SKM-1 treated with dmso at 0.1 percent for 144 hours (cell line): ENCODE results near the gene WDR86.

Experiments used
- DNase-seq: peaks from one replicate; lab custom pipeline; 2025; ENCODE audit not compliant: unreplicated experiment; lab: John Stamatoyannopoulos, UW

WDR86 gene

GRCh38 chr7:151393031-151393977 is 16.5 kb downstream of the WDR86 start:
- DNase-seq, result no peak

DNA sequence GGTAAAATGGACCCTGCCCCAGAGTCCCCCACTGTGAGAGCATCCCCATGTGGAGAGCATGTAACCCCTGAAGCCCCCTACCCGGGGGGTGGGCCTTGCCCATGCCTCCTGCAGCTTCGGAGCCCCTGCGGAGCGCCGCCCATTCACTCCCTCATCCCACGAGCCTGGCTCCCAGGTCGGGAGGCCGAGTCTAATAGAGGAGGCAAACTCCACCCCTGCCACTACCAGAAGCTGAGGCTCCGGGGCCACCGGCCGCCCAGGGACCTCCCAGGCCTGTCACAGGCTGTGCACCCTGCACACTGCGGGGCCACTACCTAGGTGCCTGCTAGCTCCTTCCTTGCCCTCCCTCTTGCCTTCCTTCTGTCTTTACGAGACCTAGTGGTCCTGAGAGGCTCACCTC is 17.4 kb downstream of the WDR86 start:
- no peak for DNase-seq

GRCh38 chr7:151392002-151392401 is 17.8 kb downstream of the WDR86 start:
- no peak for DNase-seq

DNA sequence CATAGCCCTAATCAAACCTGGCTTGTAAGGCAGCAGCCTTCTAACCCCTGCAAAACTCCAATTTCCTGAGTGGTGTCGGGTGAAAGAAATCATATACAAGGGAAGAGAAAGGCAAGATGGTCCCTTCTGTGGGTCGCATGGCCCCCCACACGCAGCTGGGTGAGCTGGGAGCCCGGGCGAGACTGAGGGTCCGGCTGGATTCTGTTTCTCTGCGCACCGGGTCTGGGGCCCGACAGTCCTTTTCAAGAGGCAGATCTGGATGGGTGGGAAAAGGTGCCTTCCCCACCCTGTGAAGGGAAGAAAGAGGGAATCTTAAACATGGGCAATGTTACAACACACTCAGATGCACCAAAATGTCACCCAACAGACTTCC is 18.5 kb downstream of the WDR86 start:
- DNase-seq, result no peak

DNA sequence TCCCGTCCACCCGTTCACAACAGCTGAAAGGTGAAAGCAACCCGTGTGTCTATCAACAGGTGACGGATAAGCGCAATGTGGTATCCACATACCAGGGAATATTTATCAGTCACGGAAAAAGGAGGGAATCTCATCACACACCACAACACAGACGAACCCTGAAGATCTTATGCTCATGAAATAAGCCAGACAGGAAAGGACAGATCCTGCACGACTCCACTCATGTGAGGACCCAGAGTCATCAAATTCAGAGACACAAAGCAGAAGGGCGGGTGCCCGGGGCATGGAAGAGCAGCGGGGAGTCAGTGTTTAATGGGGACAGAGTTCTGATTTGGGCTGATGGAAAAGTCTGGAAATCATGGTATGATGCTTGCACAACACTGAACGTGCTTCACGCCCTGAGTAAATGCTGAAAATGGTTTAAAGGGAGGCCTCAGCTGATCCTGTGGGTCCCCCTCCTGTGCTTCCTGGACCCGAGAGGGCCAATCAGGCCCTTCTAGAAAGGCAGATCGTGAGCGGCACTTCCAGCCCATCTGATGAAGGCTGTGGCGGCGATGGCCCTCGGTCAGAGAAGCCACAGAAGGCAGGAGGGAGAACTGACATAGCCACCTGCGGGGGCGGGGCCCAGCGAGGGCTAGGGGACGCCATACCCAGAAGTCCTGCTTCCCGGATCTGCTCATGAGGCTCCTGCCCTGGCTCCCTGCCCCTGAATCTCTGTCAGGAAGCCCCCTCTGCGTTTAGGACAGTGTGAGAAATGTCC is 19.1 kb downstream of the WDR86 start:
- DNase-seq, result no peak

DNA sequence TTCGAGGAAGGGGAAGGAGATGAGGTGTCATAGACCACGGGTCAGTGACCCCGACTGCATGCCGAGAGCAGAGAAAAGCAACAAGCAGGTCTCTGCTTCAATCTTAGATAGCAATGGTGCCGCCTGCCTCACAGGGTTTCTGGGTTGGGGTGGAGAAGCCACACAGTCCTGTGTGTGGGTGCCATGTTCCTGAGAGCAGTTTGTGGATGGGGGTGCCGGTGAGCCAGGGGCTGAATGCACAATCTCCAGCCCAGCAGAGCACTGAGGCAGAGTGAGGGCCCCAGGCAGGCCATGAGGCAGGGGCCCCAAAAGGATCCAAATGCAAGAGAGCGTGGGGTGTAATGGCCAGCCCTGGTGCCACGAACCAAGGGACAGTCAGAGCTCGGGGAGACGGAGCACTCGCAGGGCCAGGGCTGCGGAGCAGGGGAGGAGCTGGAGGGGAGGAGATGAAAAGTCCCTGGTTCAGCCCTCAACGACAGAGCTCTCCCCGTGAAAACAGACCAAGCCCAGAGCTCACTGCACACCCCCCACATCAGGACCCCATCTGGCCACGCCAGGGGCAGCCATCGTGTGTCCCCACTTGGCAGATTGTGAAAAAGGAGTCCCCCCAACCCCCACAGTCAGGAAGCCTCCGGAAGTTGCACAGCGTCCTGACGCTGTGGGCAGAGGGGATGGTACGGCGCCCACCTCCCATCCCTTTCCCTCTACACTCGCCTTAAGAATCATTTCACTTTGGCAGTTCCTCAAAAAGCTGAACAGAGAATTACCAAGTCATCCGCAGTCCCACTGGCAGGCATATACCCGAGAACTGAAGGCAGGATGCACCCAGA is 19.9 kb downstream of the WDR86 start:
- no peak for DNase-seq

DNA sequence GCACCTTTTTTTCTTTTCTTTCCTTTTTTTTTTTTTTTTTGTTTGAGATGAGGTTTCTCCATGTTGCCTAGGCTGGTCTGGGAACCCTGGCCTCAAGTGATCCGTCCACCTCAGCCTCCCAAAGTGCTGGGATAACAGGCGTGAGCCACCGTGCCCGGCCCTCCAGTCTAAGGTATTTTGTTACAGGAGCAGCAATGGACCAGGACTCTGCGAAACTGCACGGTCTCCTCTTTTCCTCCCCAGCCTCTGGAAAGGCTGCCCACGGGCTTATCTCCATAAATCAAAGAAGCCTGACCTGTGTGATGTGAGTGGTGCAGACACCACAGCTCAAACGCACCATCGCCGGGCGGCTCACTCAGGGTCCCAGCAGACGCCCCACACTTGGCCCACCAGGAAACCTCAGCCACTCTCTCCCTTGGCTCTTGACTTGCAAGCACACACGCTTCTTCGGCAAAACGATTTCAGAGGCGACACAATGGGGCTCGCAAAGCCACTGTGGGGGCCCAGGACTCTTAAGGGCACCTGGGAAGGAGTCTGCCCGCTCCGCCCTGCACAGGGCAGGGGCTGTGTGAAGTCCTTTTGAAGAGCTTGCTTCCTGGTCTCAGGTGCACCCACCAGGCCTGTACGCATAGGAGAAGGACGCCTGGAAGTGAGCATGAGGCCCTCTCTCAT is 20.6 kb downstream of the WDR86 start:
- DNase-seq, result no peak

GRCh38 chr7:151388430-151388829 is 21.4 kb downstream of the WDR86 start:
- no peak for DNase-seq

- no peak for DNase-seq
Measured at GRCh38 chr7:151388007-151388297, 21.9 kb downstream of the WDR86 start.

- DNase-seq, result no peak
Measured at GRCh38 chr7:151387161-151388006, 22.5 kb downstream of the WDR86 start.

- DNase-seq, result no peak
Measured at GRCh38 chr7:151386301-151387160, 23.3 kb downstream of the WDR86 start.

DNA sequence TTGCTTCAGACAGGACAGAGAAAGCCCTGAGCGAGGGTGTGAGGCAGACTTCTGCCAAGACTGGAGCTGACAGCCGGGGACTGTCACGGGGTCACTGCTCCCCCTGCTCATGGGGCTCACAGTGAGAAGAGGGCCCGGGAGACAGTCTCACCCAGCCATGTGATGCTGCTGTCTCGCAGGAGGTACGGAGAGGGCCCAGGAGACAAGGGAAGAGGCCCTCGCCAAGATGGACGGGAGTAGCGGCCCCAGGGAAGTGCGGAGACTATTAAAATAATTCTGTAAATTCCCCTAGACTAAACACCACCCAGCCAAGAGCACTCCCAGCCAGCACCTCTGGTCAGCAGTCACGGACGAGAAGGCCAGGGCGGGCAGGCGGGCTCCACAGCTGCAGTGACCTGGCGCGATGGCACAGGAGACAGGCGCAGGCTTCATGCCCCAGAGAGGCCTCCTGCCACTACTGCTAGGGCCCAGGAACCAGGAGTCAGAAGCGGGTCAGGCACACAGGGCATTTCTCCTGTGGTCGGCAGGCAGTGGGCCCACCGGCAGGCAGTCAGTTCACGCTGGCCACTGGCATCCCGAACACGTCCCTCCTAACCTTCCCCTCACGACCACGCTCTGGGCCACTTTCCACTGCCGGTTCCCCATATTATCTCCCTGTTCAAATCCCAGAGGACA is 24.1 kb downstream of the WDR86 start:
- DNase-seq, result no peak

DNA sequence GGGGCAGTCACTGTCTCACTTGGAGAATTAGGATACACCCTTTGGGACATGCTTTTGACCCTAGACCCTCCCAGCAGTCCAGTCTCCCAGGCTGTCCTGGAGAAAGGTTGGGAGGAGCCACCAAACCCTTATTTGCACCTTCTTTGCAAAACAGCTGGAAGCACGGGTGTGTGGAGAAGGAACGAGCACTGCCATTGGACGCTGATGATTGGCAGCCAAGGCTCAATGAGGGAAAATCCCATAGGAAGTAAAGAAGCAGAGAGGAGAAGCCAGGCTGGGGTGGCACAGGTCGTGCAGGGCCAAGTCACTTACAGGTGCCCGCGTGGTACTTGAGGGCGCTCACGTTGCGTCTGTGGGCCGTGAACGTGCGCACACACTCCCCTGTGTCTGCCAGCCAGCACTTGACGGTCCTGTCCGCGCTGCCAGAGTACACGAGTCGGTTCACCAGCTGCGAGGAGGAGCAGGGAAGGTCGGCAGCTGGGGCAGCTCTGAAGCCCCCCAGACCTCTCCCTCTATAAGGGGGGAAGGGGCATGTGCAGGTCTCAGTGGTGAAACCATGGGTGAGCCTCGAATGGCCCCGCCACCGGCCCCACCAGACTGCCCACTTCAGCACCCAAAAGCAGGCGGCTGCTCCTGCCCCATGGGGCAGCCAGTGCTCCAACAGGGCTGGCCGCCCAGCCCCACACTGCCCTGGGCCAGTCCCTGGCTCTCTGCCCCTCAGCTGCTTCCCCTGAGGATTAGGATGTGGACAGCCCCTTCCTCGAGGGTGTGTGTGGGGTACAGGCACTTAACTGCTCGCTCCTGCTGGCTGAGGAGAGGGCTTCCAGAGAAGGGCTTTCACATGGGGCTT is 24.8 kb downstream of the WDR86 start:
- no peak for DNase-seq

- DNase-seq, result no peak
Measured at GRCh38 chr7:151384352-151384697, 25.5 kb downstream of the WDR86 start.

- DNase-seq, result no peak
Measured at GRCh38 chr7:151383638-151384351, 26.0 kb downstream of the WDR86 start.

DNA sequence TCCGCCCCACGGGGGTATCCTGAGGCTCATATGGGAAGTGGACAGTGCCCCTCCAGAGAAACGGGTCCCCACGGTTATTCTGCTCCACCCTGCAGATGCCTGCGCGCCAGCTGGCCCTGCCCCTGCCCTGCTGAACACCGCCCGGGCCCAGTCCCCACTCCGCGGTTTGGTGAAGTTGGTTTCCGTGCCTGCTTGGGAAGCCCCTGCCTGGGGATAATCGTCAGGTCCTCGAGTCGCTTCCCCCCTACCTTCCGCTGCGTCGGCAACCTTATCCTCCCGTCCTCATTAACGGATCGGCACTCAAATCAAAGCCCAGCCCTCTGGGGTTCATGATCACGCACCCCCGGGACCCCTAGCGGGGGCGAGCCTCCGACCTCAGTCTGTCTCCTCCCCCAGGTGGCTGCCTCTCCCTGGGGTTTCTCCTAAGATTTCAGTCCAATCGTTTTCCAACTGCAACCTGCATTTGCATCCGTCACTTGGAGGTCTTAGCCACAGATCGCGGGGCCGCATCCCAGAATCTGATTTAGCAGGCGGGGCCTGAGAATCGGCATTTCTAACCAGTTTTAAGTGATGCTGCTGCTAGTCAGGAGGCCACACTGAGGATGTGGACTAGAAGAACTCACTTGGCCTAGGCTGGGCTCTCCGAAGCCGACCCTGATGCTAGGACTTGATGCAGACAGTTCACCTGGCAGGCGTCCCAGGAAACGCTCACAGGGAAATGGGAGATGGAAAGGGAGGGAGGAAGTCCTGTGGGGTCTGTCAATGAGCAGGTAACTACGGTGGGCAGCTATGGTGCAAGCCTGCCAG is 27.6 kb downstream of the WDR86 start:
- no peak for DNase-seq
